GM23338 (cell line): ENCODE data around the gene DNAH8. TPM values are rescaled to one million over a fixed set of nuclear protein-coding genes. Genes with fewer than 3 reads are reported as not detected.

Experiments used
- ATAC-seq: fragments of 200-7000 bp; cut with Tn5 transposase; 3 replicates; pipeline ENCODE4 v1.9.1; 2020
- DNase-seq: peaks from one replicate; pipeline ENCODE4 v3.0.0-alpha.2; 2015; ENCODE audit warnings: low spot score
- H2AFZ ChIP-seq: fragments of 200-600 bp; sonication (generic); 2 replicates; pipeline ENCODE4 v1.8.0; 2016; ENCODE audit warnings: antibody characterized with exemption, mild to moderate bottlenecking, moderate library complexity
- H3F3A ChIP-seq: fragments of 200-600 bp; sonication (generic); replicated peaks from 2 replicates; pipeline ENCODE4 v1.8.0; 2017; ENCODE audit warnings: antibody characterized with exemption, mixed run types, low read depth
- H3K27ac ChIP-seq: fragments of 200-600 bp; sonication (generic); 2 replicates; pipeline ENCODE4 v1.6.1; 2016; ENCODE audit warnings: low read depth
- H3K27me3 ChIP-seq: fragments of 200-600 bp; sonication (generic); 2 replicates; pipeline ENCODE4 v1.8.0; 2016; ENCODE audit warnings: mild to moderate bottlenecking, mixed run types, moderate library complexity; ENCODE audit not compliant: insufficient read depth
- H3K36me3 ChIP-seq: fragments of 200-600 bp; sonication (generic); 2 replicates; pipeline ENCODE4 v1.8.0; 2016; ENCODE audit warnings: mild to moderate bottlenecking; ENCODE audit not compliant: insufficient read depth
- H3K4me1 ChIP-seq: fragments of 200-600 bp; sonication (generic); 2 replicates; pipeline ENCODE4 v1.8.0; 2016; ENCODE audit warnings: mild to moderate bottlenecking, moderate library complexity; ENCODE audit not compliant: insufficient read depth
- H3K4me2 ChIP-seq: fragments of 200-600 bp; sonication (generic); 2 replicates; pipeline ENCODE4 v1.7.1; 2017; ENCODE audit warnings: mixed run types
- H3K4me3 ChIP-seq: fragments of 200-600 bp; sonication (generic); 2 replicates; pipeline ENCODE4 v1.6.1; 2016; ENCODE audit warnings: mixed run types
- H3K79me2 ChIP-seq: fragments of 200-600 bp; sonication (generic); replicated peaks from 2 replicates; pipeline ENCODE4 v1.8.0; 2017; ENCODE audit warnings: mild to moderate bottlenecking; ENCODE audit not compliant: insufficient read depth
- H3K9me2 ChIP-seq: fragments of 200-600 bp; sonication (generic); 2 replicates; pipeline ENCODE4 v1.8.0; 2017; ENCODE audit not compliant: insufficient read depth
- H4K20me1 ChIP-seq: fragments of 200-600 bp; sonication (generic); replicated peaks from 2 replicates; pipeline ENCODE4 v1.8.0; 2017; ENCODE audit warnings: mild to moderate bottlenecking; ENCODE audit not compliant: insufficient read depth
- H3K27ac Mint-ChIP-seq: 2 replicates; pipeline ENCODE4 v1.8.0; 2020; ENCODE audit warnings: inconsistent platforms, mild to moderate bottlenecking, moderate library complexity, mixed read lengths
- H3K27me3 Mint-ChIP-seq: 3 replicates; pipeline ENCODE4 v1.8.0; 2022; ENCODE audit warnings: low read depth, mild to moderate bottlenecking, moderate library complexity, mixed read lengths, inconsistent platforms; ENCODE audit not compliant: insufficient read depth, poor library complexity
- H3K36me3 Mint-ChIP-seq: 3 replicates; pipeline ENCODE4 v1.8.0; 2021; ENCODE audit warnings: low read depth, mild to moderate bottlenecking, inconsistent platforms, moderate library complexity, mixed read lengths
- H3K4me1 Mint-ChIP-seq: 3 replicates; pipeline ENCODE4 v1.8.0; 2020; ENCODE audit warnings: mild to moderate bottlenecking, inconsistent platforms, mixed read lengths
- H3K4me3 Mint-ChIP-seq: 3 replicates; pipeline ENCODE4 v1.8.0; 2021; ENCODE audit warnings: moderate library complexity, mild to moderate bottlenecking, inconsistent platforms, mixed read lengths
- H3K9me3 Mint-ChIP-seq: 3 replicates; pipeline ENCODE4 v1.8.0; 2020; ENCODE audit warnings: moderate library complexity, mild to moderate bottlenecking, inconsistent platforms, mixed read lengths
- CREB1 ChIP-seq: fragments of 250-450 bp; sonication (Bioruptor Pico); IDR thresholded peaks from 2 replicates; pipeline ENCODE4 v1.5.0; 2020; ENCODE audit warnings: low read depth, mild to moderate bottlenecking, moderate library complexity
- EZH2phosphoT487 ChIP-seq: fragments of 200-600 bp; sonication (generic); IDR thresholded peaks from one replicate; pipeline ENCODE4 v1.8.1; 2018; ENCODE audit warnings: antibody characterized with exemption; ENCODE audit not compliant: unreplicated experiment
- JUNB ChIP-seq: IDR thresholded peaks from one replicate; pipeline ENCODE4 v1.6.1; 2016; ENCODE audit warnings: antibody characterized with exemption; ENCODE audit not compliant: unreplicated experiment
- NANOG ChIP-seq: IDR thresholded peaks from 2 replicates; pipeline ENCODE4 v1.6.1; 2016; ENCODE audit warnings: antibody characterized with exemption, borderline replicate concordance
- STAT1 ChIP-seq: IDR thresholded peaks from one replicate; pipeline ENCODE4 v1.6.1; 2016; ENCODE audit warnings: antibody characterized with exemption; ENCODE audit not compliant: unreplicated experiment
- ZNF114 ChIP-seq: fragments of 250-450 bp; sonication (Bioruptor Pico); IDR thresholded peaks from 2 replicates; pipeline ENCODE4 v1.5.0; 2020; ENCODE audit warnings: mild to moderate bottlenecking, moderate library complexity
- ZNF331 ChIP-seq: fragments of 250-450 bp; sonication (Bioruptor Pico); IDR thresholded peaks from 2 replicates; pipeline ENCODE4 v1.5.0; 2020; ENCODE audit warnings: low read depth, mild to moderate bottlenecking, moderate library complexity
- polyA plus RNA-seq: library from polyadenylated mRNA; unstranded; fragments of >200 nt; fragmentation: Nextera tagmentation; extraction: Ambion mirVana; gene quantifications from 2 replicates; pipeline ENCODE4 v1.2.1, GENCODE V29; 2016
- total RNA-seq: library from RNA; depleted of rRNA; stranded (reverse); fragments of >200 nt; shearing (Covaris generic); gene quantifications from 2 replicates; pipeline ENCODE4 v1.2.3, GENCODE V29; 2014
- TF ChIP-seq, protein P1 (sequence below): IDR thresholded peaks from 2 replicates; pipeline ENCODE4 v1.6.1; 2016; ENCODE audit warnings: antibody characterized with exemption
- TF ChIP-seq, protein P2 (sequence below), 2 experiments: fragments of 200-600 bp in 1 of 2; sonication (generic) in 1 of 2; conservative IDR thresholded peaks; 2 replicates each; pipeline versions ENCODE4 v1.5.1 to v1.6.1; 2016 to 2017; ENCODE audit warnings: antibody characterized with exemption in 2 of 2, low read depth in 2 of 2, mild to moderate bottlenecking in 2 of 2, moderate library complexity in 1 of 2
- TF ChIP-seq, protein P3 (sequence below): IDR thresholded peaks from one replicate; pipeline ENCODE4 v1.6.1; 2018; ENCODE audit warnings: antibody characterized with exemption; ENCODE audit not compliant: unreplicated experiment

Gene DNAH8
- total and polyA plus RNA-seq, 2 experiments from 2014 or later, result 0.02 TPM; not detected in 1

DNA sequence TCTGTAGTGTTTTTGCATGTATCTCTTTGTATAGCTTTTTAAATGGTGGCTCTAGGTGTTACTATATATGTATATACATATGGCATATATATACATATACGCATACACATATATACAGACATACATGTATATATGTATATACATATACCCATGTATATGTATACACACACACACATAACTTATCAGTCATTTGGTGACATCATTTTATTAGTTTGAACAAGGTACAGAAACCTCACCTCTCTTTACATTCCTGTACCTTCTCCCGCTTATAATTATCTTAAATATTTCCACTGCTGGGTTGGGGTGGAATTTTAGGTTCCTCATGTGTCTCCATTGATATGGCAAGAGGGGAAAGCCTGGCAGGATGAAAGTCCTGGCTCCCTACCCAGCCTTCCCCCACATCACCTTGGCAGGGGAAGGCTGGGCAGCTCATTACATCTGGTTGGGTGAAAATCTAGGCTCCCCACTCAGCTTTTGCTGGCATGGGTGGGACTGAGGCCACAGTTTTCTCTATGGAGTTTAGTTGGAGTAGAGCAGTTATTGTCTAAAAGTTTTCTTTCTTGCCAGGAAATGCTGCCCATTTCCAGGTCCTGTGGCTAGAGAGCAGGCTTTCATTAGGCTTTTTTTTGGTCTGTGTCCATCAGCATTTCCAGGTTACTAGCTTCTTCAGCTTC lies 19.7 kb upstream of the DNAH8 start (continued):
- TF ChIP-seq, protein P1, sequence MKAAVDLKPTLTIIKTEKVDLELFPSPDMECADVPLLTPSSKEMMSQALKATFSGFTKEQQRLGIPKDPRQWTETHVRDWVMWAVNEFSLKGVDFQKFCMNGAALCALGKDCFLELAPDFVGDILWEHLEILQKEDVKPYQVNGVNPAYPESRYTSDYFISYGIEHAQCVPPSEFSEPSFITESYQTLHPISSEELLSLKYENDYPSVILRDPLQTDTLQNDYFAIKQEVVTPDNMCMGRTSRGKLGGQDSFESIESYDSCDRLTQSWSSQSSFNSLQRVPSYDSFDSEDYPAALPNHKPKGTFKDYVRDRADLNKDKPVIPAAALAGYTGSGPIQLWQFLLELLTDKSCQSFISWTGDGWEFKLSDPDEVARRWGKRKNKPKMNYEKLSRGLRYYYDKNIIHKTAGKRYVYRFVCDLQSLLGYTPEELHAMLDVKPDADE, result no peak
- TF ChIP-seq NANOG (no peak), STAT1 (no peak)
- TF ChIP-seq, protein P2, sequence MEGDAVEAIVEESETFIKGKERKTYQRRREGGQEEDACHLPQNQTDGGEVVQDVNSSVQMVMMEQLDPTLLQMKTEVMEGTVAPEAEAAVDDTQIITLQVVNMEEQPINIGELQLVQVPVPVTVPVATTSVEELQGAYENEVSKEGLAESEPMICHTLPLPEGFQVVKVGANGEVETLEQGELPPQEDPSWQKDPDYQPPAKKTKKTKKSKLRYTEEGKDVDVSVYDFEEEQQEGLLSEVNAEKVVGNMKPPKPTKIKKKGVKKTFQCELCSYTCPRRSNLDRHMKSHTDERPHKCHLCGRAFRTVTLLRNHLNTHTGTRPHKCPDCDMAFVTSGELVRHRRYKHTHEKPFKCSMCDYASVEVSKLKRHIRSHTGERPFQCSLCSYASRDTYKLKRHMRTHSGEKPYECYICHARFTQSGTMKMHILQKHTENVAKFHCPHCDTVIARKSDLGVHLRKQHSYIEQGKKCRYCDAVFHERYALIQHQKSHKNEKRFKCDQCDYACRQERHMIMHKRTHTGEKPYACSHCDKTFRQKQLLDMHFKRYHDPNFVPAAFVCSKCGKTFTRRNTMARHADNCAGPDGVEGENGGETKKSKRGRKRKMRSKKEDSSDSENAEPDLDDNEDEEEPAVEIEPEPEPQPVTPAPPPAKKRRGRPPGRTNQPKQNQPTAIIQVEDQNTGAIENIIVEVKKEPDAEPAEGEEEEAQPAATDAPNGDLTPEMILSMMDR (conservative IDR thresholded peaks at IDR 0.05; ENCODE audit: low read depth in 2 of 2), result no peak

DNA sequence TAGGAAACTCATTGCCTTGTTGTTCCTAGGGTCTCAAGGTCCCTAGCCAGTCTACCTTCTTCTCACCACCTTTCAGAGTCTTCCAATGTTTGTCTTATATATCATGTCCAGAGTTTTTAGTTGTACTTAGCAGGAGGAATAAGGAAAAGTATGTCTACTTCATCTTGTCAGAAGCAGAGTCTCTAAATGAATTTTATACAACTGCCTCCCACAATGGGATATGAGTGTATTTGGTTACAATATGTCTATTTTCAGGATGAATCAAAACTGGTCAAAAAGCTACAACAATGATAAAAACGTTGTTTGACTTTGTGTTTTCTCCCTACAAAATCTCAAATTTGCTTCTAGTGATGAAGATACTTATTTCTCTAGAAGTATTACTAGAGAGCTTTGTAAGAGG lies 19.2 kb upstream of the DNAH8 start:
- peaks cover 2% of the 10 kb centered on the region for H3K27me3 Mint-ChIP-seq
- H3K9me3 Mint-ChIP-seq, result peaks cover 7% of the 10 kb centered on the region
- H3K27ac ChIP-seq, result no peak overlapping the region
- H3K36me3 ChIP-seq, result peaks cover 4% of the 10 kb centered on the region; the same call in 1 of the 2 replicates
- H3K4me1 Mint-ChIP-seq, result peaks cover 1% of the 10 kb centered on the region; the same call in 1 of the 3 replicates
- no peak for DNase-seq
- TF ChIP-seq JUNB (no peak), ZNF331 (CRISPR knock-in tag) (no peak), ZNF114 (no peak), NANOG (no peak), CREB1 (no peak), STAT1 (no peak), EZH2phosphoT487 (no peak)
- TF ChIP-seq, protein P3, sequence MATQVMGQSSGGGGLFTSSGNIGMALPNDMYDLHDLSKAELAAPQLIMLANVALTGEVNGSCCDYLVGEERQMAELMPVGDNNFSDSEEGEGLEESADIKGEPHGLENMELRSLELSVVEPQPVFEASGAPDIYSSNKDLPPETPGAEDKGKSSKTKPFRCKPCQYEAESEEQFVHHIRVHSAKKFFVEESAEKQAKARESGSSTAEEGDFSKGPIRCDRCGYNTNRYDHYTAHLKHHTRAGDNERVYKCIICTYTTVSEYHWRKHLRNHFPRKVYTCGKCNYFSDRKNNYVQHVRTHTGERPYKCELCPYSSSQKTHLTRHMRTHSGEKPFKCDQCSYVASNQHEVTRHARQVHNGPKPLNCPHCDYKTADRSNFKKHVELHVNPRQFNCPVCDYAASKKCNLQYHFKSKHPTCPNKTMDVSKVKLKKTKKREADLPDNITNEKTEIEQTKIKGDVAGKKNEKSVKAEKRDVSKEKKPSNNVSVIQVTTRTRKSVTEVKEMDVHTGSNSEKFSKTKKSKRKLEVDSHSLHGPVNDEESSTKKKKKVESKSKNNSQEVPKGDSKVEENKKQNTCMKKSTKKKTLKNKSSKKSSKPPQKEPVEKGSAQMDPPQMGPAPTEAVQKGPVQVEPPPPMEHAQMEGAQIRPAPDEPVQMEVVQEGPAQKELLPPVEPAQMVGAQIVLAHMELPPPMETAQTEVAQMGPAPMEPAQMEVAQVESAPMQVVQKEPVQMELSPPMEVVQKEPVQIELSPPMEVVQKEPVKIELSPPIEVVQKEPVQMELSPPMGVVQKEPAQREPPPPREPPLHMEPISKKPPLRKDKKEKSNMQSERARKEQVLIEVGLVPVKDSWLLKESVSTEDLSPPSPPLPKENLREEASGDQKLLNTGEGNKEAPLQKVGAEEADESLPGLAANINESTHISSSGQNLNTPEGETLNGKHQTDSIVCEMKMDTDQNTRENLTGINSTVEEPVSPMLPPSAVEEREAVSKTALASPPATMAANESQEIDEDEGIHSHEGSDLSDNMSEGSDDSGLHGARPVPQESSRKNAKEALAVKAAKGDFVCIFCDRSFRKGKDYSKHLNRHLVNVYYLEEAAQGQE, result no peak
- peaks cover 64% of the 10 kb centered on the region for H4K20me1 ChIP-seq
- H3F3A ChIP-seq, result no peaks in the 10 kb centered on the region
- no peaks in the 10 kb centered on the region for H3K4me1 ChIP-seq
- ATAC-seq, result no peak
- H3K9me2 ChIP-seq, result no peaks in the 10 kb centered on the region
- H3K4me3 Mint-ChIP-seq, result no peak overlapping the region
- H3K79me2 ChIP-seq, result peaks cover 98% of the 10 kb centered on the region
- no peak overlapping the region for H3K4me2 ChIP-seq
- peaks cover 32% of the 10 kb centered on the region for H3K36me3 Mint-ChIP-seq
- H3K27ac Mint-ChIP-seq, result no peak overlapping the region
- H2AFZ ChIP-seq, result no peak overlapping the region
- no peak overlapping the region for H3K4me3 ChIP-seq
- no peaks in the 10 kb centered on the region for H3K27me3 ChIP-seq
